H9 (cell line): ENCODE measurements around the gene CNNM1. TPM values are rescaled to one million over a fixed set of nuclear protein-coding genes. Genes with fewer than 3 reads are reported as not detected.

Source experiments
- DNase-seq: peaks from one replicate; pipeline ENCODE4 v3.0.0-alpha.2; 2017
- H2AFZ ChIP-seq: one replicate; pipeline ENCODE4 v1.6.1; 2013; ENCODE audit warnings: mild to moderate bottlenecking, low read length, control low read depth, moderate library complexity
- H2AK5ac ChIP-seq: 2 replicates; pipeline ENCODE4 v1.6.1; 2013; ENCODE audit warnings: low read length, control low read depth, mixed read lengths; ENCODE audit not compliant: insufficient read length
- H2BK120ac ChIP-seq: one replicate; pipeline ENCODE4 v1.6.1; 2013; ENCODE audit warnings: low read depth, mild to moderate bottlenecking, low read length, control low read depth, inconsistent platforms; ENCODE audit not compliant: poor library complexity, severe bottlenecking
- H2BK12ac ChIP-seq: 2 replicates; pipeline ENCODE4 v1.6.1; 2013; ENCODE audit warnings: low read length, control low read depth, mixed read lengths, low read depth; ENCODE audit not compliant: insufficient read length
- H2BK15ac ChIP-seq: 2 replicates; pipeline ENCODE4 v1.6.1; 2013; ENCODE audit warnings: low read depth, low read length, control low read depth
- H2BK20ac ChIP-seq: one replicate; pipeline ENCODE4 v1.6.1; 2013; ENCODE audit warnings: low read depth, mild to moderate bottlenecking, low read length, control low read depth, inconsistent platforms; ENCODE audit not compliant: poor library complexity, severe bottlenecking
- H2BK5ac ChIP-seq: 2 replicates; pipeline ENCODE4 v1.6.1; 2013; ENCODE audit warnings: low read length, control low read depth, mixed read lengths; ENCODE audit not compliant: insufficient read length
- H3K14ac ChIP-seq: 2 replicates; pipeline ENCODE4 v1.6.1; 2013; ENCODE audit warnings: low read length, control low read depth; ENCODE audit not compliant: insufficient read depth
- H3K18ac ChIP-seq: 2 replicates; pipeline ENCODE4 v1.6.1; 2013; ENCODE audit warnings: low read depth, mild to moderate bottlenecking, mixed read lengths, low read length, control low read depth; ENCODE audit not compliant: insufficient read length
- H3K23ac ChIP-seq: 2 replicates; pipeline ENCODE4 v1.6.1; 2013; ENCODE audit warnings: low read length, control low read depth, mixed read lengths, low read depth; ENCODE audit not compliant: insufficient read length
- H3K23me2 ChIP-seq: 2 replicates; pipeline ENCODE4 v1.6.1; 2013; ENCODE audit warnings: low read depth, mild to moderate bottlenecking, mixed read lengths, low read length, control low read depth; ENCODE audit not compliant: insufficient read length, poor library complexity, severe bottlenecking
- H3K27ac ChIP-seq: 2 replicates; pipeline ENCODE4 v1.5.1; 2013; ENCODE audit warnings: low read length, control low read depth, mixed read lengths, low read depth; ENCODE audit not compliant: insufficient read length
- H3K27me3 ChIP-seq: 2 replicates; pipeline ENCODE4 v1.6.1; 2013; ENCODE audit warnings: low read length, control low read depth, inconsistent platforms; ENCODE audit not compliant: insufficient read depth
- H3K4ac ChIP-seq: 2 replicates; pipeline ENCODE4 v1.6.1; 2013; ENCODE audit warnings: low read depth, mild to moderate bottlenecking, control low read depth, inconsistent platforms, low read length, moderate library complexity
- H3K4me1 ChIP-seq: 2 replicates; pipeline ENCODE4 v1.6.1; 2013; ENCODE audit warnings: low read length, control low read depth, inconsistent platforms; ENCODE audit not compliant: insufficient read depth
- H3K4me2 ChIP-seq: 2 replicates; pipeline ENCODE4 v1.6.1; 2013; ENCODE audit warnings: low read length, control low read depth, mixed read lengths; ENCODE audit not compliant: insufficient read length, insufficient read depth
- H3K56ac ChIP-seq: 2 replicates; pipeline ENCODE4 v1.6.1; 2013; ENCODE audit warnings: low read depth, mild to moderate bottlenecking, mixed read lengths, low read length, control low read depth; ENCODE audit not compliant: insufficient read length
- H3K79me1 ChIP-seq: 2 replicates; pipeline ENCODE4 v1.6.1; 2013; ENCODE audit warnings: low read depth, mild to moderate bottlenecking, moderate library complexity, low read length, control low read depth, inconsistent platforms; ENCODE audit not compliant: insufficient read depth, poor library complexity, severe bottlenecking
- H3K79me2 ChIP-seq: 2 replicates; pipeline ENCODE4 v1.6.1; 2013; ENCODE audit warnings: low read length, control low read depth, inconsistent platforms; ENCODE audit not compliant: insufficient read depth
- H3K9ac ChIP-seq: 2 replicates; pipeline ENCODE4 v1.6.1; 2013; ENCODE audit warnings: low read length, control low read depth, mixed read lengths; ENCODE audit not compliant: insufficient read length; ENCODE audit errors: extremely low read depth
- H3K9me3 ChIP-seq: one replicate; pipeline ENCODE4 v1.6.1; 2013; ENCODE audit warnings: low read depth, low read length, inconsistent platforms; ENCODE audit not compliant: control insufficient read depth
- H3T11ph ChIP-seq: one replicate; pipeline ENCODE4 v1.6.1; 2013; ENCODE audit warnings: mild to moderate bottlenecking, low read length, control low read depth, inconsistent platforms
- H4K20me1 ChIP-seq: one replicate; pipeline ENCODE4 v1.6.1; 2013; ENCODE audit not compliant: control insufficient read depth, insufficient read length, insufficient read depth
- H4K5ac ChIP-seq: 2 replicates; pipeline ENCODE4 v1.6.1; 2013; ENCODE audit warnings: low read depth, mild to moderate bottlenecking, mixed read lengths, low read length, control low read depth; ENCODE audit not compliant: insufficient read length
- H4K8ac ChIP-seq: replicated peaks from 2 replicates; pipeline ENCODE4 v1.6.1; 2013; ENCODE audit warnings: low read length, control low read depth, mixed read lengths, low read depth; ENCODE audit not compliant: insufficient read length
- H4K91ac ChIP-seq: 2 replicates; pipeline ENCODE4 v1.6.1; 2013; ENCODE audit warnings: low read depth, mild to moderate bottlenecking, moderate library complexity, mixed read lengths, low read length, control low read depth; ENCODE audit not compliant: insufficient read length
- H3K27ac Mint-ChIP-seq, 3 experiments: 2 replicates in 2 of 3; 3 replicates in 1 of 3; pipeline ENCODE4 v1.8.0; 2020 to 2021; ENCODE audit warnings: mixed read lengths in 3 of 3, mild to moderate bottlenecking in 1 of 3, moderate library complexity in 1 of 3
- H3K27me3 Mint-ChIP-seq: 2 replicates; pipeline ENCODE4 v1.8.0; 2021; ENCODE audit warnings: low read depth, mild to moderate bottlenecking, moderate library complexity, mixed read lengths
- H3K36me3 Mint-ChIP-seq, 3 experiments: 2 replicates in 2 of 3; 3 replicates in 1 of 3; pipeline ENCODE4 v1.8.0; 2020 to 2021; ENCODE audit warnings: low read depth in 3 of 3, mixed read lengths in 3 of 3; ENCODE audit not compliant: insufficient read depth in 1 of 3
- H3K4me1 Mint-ChIP-seq, 2 experiments: 2 replicates each; pipeline ENCODE4 v1.8.0; 2020; ENCODE audit warnings: mixed read lengths in 2 of 2
- H3K4me3 Mint-ChIP-seq, 2 experiments: 2 replicates in 1 of 2; 3 replicates in 1 of 2; pipeline ENCODE4 v1.8.0; 2020 to 2021; ENCODE audit warnings: mild to moderate bottlenecking in 2 of 2, mixed read lengths in 2 of 2, moderate library complexity in 1 of 2
- H3K9me3 Mint-ChIP-seq, 2 experiments: 2 replicates in 1 of 2; 3 replicates in 1 of 2; pipeline ENCODE4 v1.8.0; 2020; ENCODE audit warnings: mild to moderate bottlenecking in 2 of 2, mixed read lengths in 2 of 2, moderate library complexity in 1 of 2
- CTCF ChIP-seq: fragments of 200-600 bp; sonication (generic); conservative IDR thresholded peaks from 3 replicates; pipeline ENCODE4 v1.8.0; 2021; ENCODE audit warnings: antibody characterized with exemption, mild to moderate bottlenecking
- WGBS: extraction: QIAGEN DNeasy Blood & Tissue Kit; methylation state at CpG from one replicate; pipeline ENCODE4 v1.1.7; 2013; ENCODE audit warnings: missing lambda C conversion rate, low lambda C conversion rate, mixed read lengths; ENCODE audit not compliant: insufficient read length; ENCODE audit errors: extremely low coverage; 5-methylcytosine and 5-hydroxymethylcytosine counted together
- total RNA-seq: library from RNA; stranded (reverse); gene quantifications from 2 replicates; pipeline ENCODE4 v1.2.1, GENCODE V29; 2021

Gene CNNM1
- total RNA-seq, 1 experiment from 2014 or later, result 0.35 TPM

- H2AFZ ChIP-seq, result no peak overlapping the region
- H3K4me2 ChIP-seq, result peak overlapping the region; percentile 58
These were observed 1.3 kb downstream of the CNNM1 start for GRCh38 chr10:99330347-99330924.

More at GRCh38 chr10:99330347-99330924, 1.3 kb downstream of the CNNM1 start:
- Mint-ChIP-seq H3K27ac (no peak overlapping the region), H3K27me3 (peaks cover 77% of the 10 kb centered on the region), H3K4me1 (peaks cover 0 to 11% of the 10 kb centered on the region in 2 experiments; a peak in 2 of 4 replicates), H3K4me3 (peak overlapping the region; percentile 45 to 51), H3K9me3 (peaks cover 0 to 3% of the 10 kb centered on the region in 2 experiments; a peak in 1 of 5 replicates), H3K36me3 (no peaks in the 10 kb centered on the region; a peak in 1 of 7 replicates)
- no peak for TF ChIP-seq CTCF
- peak; percentile 34 for DNase-seq
- no peak overlapping the region for H3K27ac ChIP-seq
- H3K27me3 ChIP-seq, result peaks cover 29% of the 10 kb centered on the region; the same call in 1 of the 2 replicates
- H3K9ac ChIP-seq, result no peak overlapping the region
- no peak overlapping the region for H2BK20ac ChIP-seq
- no peak overlapping the region for H3K56ac ChIP-seq
- H3K79me1 ChIP-seq, result no peaks in the 10 kb centered on the region
- H2AK5ac ChIP-seq, result no peak overlapping the region
- no peak overlapping the region for H3K14ac ChIP-seq
- peaks cover 15% of the 10 kb centered on the region for H3K23me2 ChIP-seq
- H4K8ac ChIP-seq, result no peak overlapping the region
- H2BK120ac ChIP-seq, result no peak overlapping the region
- no peak overlapping the region for H3T11ph ChIP-seq
- no peaks in the 10 kb centered on the region for H4K20me1 ChIP-seq
- H2BK12ac ChIP-seq, result no peak overlapping the region
- no peaks in the 10 kb centered on the region for H3K9me3 ChIP-seq
- H3K79me2 ChIP-seq, result no peaks in the 10 kb centered on the region
- H3K18ac ChIP-seq, result no peak overlapping the region
- H2BK5ac ChIP-seq, result no peak overlapping the region
- H4K91ac ChIP-seq, result no peak overlapping the region
- H3K23ac ChIP-seq, result no peak overlapping the region
- no peaks in the 10 kb centered on the region for H3K4me1 ChIP-seq
- no peak overlapping the region for H3K4ac ChIP-seq
- no peak overlapping the region for H4K5ac ChIP-seq
- WGBS, result no CpG with 5 or more reads among the region's 45 CpGs
- H2BK15ac ChIP-seq, result no peak overlapping the region
